ENCODE measurements around the gene CXXC5.

Gene CXXC5

GRCh38 chr5:139631520-139632165 is 16.5 kb upstream of the CXXC5 start:
- no peak overlapping the region for H3K4me3 ChIP-seq (ENCODE audit: insufficient read depth, low read depth, low read length)
- H3K27ac ChIP-seq (ENCODE audit: insufficient read depth, low read depth, low read length, poor library complexity, severe bottlenecking), result no peak overlapping the region
- H3K9me3 ChIP-seq (ENCODE audit: control insufficient read depth, low read length), result no peaks in the 10 kb centered on the region
- H3K27me3 ChIP-seq (ENCODE audit: control insufficient read depth, insufficient read depth, low read length, poor library complexity, severe bottlenecking), result no peaks in the 10 kb centered on the region
- H3K4me1 ChIP-seq (ENCODE audit: control insufficient read depth, insufficient read depth, low read length), result peaks cover 17% of the 10 kb centered on the region
- WGBS, 2 experiments, result 96 to 97% methylated on average over 3 of the region's 3 CpGs
- H3K36me3 ChIP-seq (ENCODE audit: control insufficient read depth, insufficient read depth, low read length), result peaks cover 20% of the 10 kb centered on the region

- Histone ChIP-seq H3K9me3 (ENCODE audit: control insufficient read depth, low read length) (no peaks in the 10 kb centered on the region), H3K27ac (ENCODE audit: insufficient read depth, low read depth, low read length, poor library complexity, severe bottlenecking) (no peak overlapping the region), H3K36me3 (ENCODE audit: control insufficient read depth, insufficient read depth, low read length) (peaks cover 10% of the 10 kb centered on the region), H3K4me1 (ENCODE audit: control insufficient read depth, insufficient read depth, low read length) (peaks cover 33% of the 10 kb centered on the region), H3K27me3 (ENCODE audit: control insufficient read depth, insufficient read depth, low read length, poor library complexity, severe bottlenecking) (no peaks in the 10 kb centered on the region), H3K4me3 (ENCODE audit: insufficient read depth, low read depth, low read length) (no peak overlapping the region)
- 34 to 39% methylated on average over 6 of the region's 6 CpGs for WGBS, 2 experiments
These were observed 14.7 kb upstream of the CXXC5 start for GRCh38 chr5:139633295-139634027.

GRCh38 chr5:139634028-139634325 is 14.2 kb upstream of the CXXC5 start:
- H3K4me1 ChIP-seq (ENCODE audit: control insufficient read depth, insufficient read depth, low read length), result peaks cover 38% of the 10 kb centered on the region

DNA sequence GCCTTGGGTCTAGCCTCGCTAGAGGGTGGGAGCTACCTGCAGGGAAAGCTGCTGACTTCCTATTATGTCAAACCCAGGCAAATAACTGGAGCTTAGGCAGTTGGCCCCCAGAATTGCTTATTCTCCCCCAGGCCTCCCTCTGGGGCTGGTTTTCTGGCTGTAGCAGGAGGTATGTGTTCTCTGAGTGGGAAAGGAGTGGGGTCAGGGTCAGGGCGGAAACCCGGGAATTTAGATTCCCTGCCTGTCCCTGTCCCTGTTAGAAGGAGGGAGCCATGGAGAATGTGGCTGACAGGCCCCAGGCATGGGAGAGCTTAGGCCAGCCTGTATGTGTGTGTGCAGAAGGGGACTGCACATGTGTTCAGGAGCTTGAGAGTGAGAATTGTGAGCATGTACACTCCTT is 13.6 kb upstream of the CXXC5 start:
- Histone ChIP-seq H3K9me3 (ENCODE audit: control insufficient read depth, low read length) (no peaks in the 10 kb centered on the region), H3K36me3 (ENCODE audit: control insufficient read depth, insufficient read depth, low read length) (peaks cover 8% of the 10 kb centered on the region), H3K4me1 (ENCODE audit: control insufficient read depth, insufficient read depth, low read length) (peaks cover 44% of the 10 kb centered on the region), H3K27ac (ENCODE audit: insufficient read depth, low read depth, low read length, poor library complexity, severe bottlenecking) (no peak overlapping the region), H3K4me3 (ENCODE audit: insufficient read depth, low read depth, low read length) (no peak overlapping the region), H3K27me3 (ENCODE audit: control insufficient read depth, insufficient read depth, low read length, poor library complexity, severe bottlenecking) (no peaks in the 10 kb centered on the region)
- WGBS, 2 experiments, result 78 to 79% methylated on average over 3 of the region's 3 CpGs

More at GRCh38 chr5:139634028-139634325, 14.2 kb upstream of the CXXC5 start:
- Histone ChIP-seq H3K36me3 (ENCODE audit: control insufficient read depth, insufficient read depth, low read length) (peaks cover 10% of the 10 kb centered on the region), H3K9me3 (ENCODE audit: control insufficient read depth, low read length) (no peaks in the 10 kb centered on the region), H3K27ac (ENCODE audit: insufficient read depth, low read depth, low read length, poor library complexity, severe bottlenecking) (no peak overlapping the region), H3K4me3 (ENCODE audit: insufficient read depth, low read depth, low read length) (no peak overlapping the region), H3K27me3 (ENCODE audit: control insufficient read depth, insufficient read depth, low read length, poor library complexity, severe bottlenecking) (no peaks in the 10 kb centered on the region)
- WGBS, 2 experiments, result 86 to 87% methylated on average over 2 of the region's 2 CpGs

- peaks cover 1% of the 10 kb centered on the region for H3K36me3 ChIP-seq (ENCODE audit: control insufficient read depth, insufficient read depth, low read length)
- H3K9me3 ChIP-seq (ENCODE audit: control insufficient read depth, low read length), result no peaks in the 10 kb centered on the region
- 56 to 65% methylated on average over 1 of the region's 1 CpG for WGBS, 2 experiments
- H3K27me3 ChIP-seq (ENCODE audit: control insufficient read depth, insufficient read depth, low read length, poor library complexity, severe bottlenecking), result no peaks in the 10 kb centered on the region
- peaks cover 50% of the 10 kb centered on the region for H3K4me1 ChIP-seq (ENCODE audit: control insufficient read depth, insufficient read depth, low read length)
- no peak overlapping the region for H3K4me3 ChIP-seq (ENCODE audit: insufficient read depth, low read depth, low read length)
- H3K27ac ChIP-seq (ENCODE audit: insufficient read depth, low read depth, low read length, poor library complexity, severe bottlenecking), result no peak overlapping the region
These were observed 13.0 kb upstream of the CXXC5 start for GRCh38 chr5:139635191-139635590.

DNA sequence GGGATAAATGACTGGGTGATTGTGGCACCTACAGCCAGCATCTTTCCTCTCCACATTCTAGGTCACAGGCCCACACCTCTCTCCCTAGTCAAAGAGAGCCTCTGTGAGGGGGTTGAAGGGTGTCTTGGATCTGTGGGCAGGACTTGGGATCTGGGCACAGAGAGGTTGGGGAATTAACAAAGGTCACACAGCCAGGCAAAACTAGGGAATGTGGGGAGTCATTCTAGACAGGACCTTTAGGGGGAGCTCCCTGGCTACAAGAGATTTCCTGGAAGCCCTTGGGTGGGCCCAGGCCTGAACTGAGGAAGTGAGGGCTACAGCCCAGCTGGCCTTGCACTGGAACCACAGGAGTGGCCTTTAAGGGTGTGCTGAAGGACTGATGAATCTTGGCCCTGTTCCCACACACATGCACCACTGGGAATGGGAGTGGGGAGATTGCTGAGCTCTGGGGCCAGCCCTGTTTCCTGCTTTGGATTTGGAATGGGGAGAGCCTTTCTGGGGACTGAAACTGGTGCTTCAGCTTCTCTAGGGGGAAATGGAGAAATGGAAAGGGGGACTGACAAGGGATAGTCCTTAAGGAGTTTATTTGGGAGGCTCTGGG is 12.4 kb upstream of the CXXC5 start:
- no peak overlapping the region for H3K27ac ChIP-seq (ENCODE audit: insufficient read depth, low read depth, low read length, poor library complexity, severe bottlenecking)
- H3K4me1 ChIP-seq (ENCODE audit: control insufficient read depth, insufficient read depth, low read length), result peaks cover 54% of the 10 kb centered on the region
- no peaks in the 10 kb centered on the region for H3K27me3 ChIP-seq (ENCODE audit: control insufficient read depth, insufficient read depth, low read length, poor library complexity, severe bottlenecking)
- no peaks in the 10 kb centered on the region for H3K9me3 ChIP-seq (ENCODE audit: control insufficient read depth, low read length)
- H3K4me3 ChIP-seq (ENCODE audit: insufficient read depth, low read depth, low read length), result no peak overlapping the region
- no peaks in the 10 kb centered on the region for H3K36me3 ChIP-seq (ENCODE audit: control insufficient read depth, insufficient read depth, low read length)

DNA sequence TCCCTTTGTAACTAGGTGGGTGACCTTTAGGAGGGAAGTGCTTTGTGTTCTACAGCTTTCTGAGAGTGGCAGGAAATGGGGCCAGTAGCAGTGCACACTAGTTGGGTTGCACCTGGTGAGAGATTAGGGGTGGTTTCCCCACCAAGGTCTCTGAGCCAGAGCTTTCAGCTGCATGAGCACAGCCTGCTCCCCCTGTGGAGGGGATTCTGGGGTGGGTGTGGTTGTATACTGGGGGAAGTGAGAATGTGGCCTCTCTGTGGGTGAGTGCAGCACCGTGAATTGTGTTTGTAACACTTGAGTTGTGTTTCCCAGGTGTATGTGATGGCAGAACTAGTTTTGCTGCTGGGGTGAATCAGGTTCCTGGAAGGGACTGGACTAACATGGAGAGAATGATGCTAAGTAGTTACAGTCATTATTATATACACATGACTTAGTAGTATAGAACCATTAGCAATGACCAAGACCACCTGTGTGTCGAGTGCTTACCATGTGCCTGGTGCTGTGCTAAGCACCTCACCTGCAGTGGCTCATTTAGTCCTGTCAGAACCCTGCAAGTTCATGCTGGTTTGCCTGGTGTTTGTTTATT is 11.8 kb upstream of the CXXC5 start:
- Histone ChIP-seq H3K36me3 (ENCODE audit: control insufficient read depth, insufficient read depth, low read length) (no peaks in the 10 kb centered on the region), H3K4me3 (ENCODE audit: insufficient read depth, low read depth, low read length) (no peak overlapping the region), H3K27ac (ENCODE audit: insufficient read depth, low read depth, low read length, poor library complexity, severe bottlenecking) (no peak overlapping the region), H3K27me3 (ENCODE audit: control insufficient read depth, insufficient read depth, low read length, poor library complexity, severe bottlenecking) (no peaks in the 10 kb centered on the region), H3K9me3 (ENCODE audit: control insufficient read depth, low read length) (no peaks in the 10 kb centered on the region), H3K4me1 (ENCODE audit: control insufficient read depth, insufficient read depth, low read length) (peaks cover 59% of the 10 kb centered on the region)
- 71 to 75% methylated on average over 2 of the region's 2 CpGs for WGBS, 2 experiments

GRCh38 chr5:139636975-139637408 is 11.2 kb upstream of the CXXC5 start:
- H3K9me3 ChIP-seq (ENCODE audit: control insufficient read depth, low read length), result no peaks in the 10 kb centered on the region
- 13 to 17% methylated on average over 6 of the region's 6 CpGs for WGBS, 2 experiments

DNA sequence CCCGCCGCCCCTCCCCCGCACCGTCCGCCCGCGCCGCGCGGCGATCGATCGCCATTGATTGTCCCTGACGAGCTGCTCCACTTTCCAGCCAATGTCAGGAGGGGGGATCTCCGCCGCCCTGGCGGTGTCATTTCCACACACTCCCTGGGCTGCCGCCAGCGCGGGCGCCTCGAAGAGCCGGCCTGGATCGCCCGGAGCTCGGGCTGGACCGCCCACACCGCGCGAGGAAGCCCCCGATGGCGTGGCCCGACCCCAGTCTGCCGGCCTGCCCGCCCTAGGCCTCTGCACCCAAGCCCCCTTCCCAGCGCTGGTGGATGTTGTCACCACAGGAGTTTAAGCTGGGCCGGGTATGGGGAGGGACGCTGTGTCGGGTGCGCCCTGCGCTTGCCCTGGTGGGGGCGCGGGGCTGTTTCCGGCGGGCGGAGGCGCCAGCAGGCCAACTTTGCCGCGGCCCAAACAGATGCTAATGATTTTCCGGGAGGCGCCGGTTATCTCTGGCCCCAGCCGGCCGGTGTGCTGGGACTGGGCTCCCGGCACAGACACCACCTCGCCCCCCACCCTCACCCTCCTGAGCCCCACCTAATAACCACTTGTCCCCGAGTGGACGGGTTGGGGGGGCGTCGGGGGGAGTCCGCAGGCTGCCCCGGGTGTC is 10.6 kb upstream of the CXXC5 start:
- Histone ChIP-seq H3K9me3 (ENCODE audit: control insufficient read depth, low read length) (no peaks in the 10 kb centered on the region), H3K27me3 (ENCODE audit: control insufficient read depth, insufficient read depth, low read length, poor library complexity, severe bottlenecking) (no peaks in the 10 kb centered on the region), H3K27ac (ENCODE audit: insufficient read depth, low read depth, low read length, poor library complexity, severe bottlenecking) (peak overlapping the region; percentile 55), H3K4me3 (ENCODE audit: insufficient read depth, low read depth, low read length) (peak overlapping the region; percentile 34), H3K4me1 (ENCODE audit: control insufficient read depth, insufficient read depth, low read length) (peaks cover 62% of the 10 kb centered on the region), H3K36me3 (ENCODE audit: control insufficient read depth, insufficient read depth, low read length) (no peaks in the 10 kb centered on the region)
- 0 to 1% methylated on average over 62 of the region's 62 CpGs for WGBS, 2 experiments

More at GRCh38 chr5:139636975-139637408, 11.2 kb upstream of the CXXC5 start:
- H3K27me3 ChIP-seq (ENCODE audit: control insufficient read depth, insufficient read depth, low read length, poor library complexity, severe bottlenecking), result no peaks in the 10 kb centered on the region
- H3K27ac ChIP-seq (ENCODE audit: insufficient read depth, low read depth, low read length, poor library complexity, severe bottlenecking), result no peak overlapping the region
- H3K4me3 ChIP-seq (ENCODE audit: insufficient read depth, low read depth, low read length), result peak overlapping the region; percentile 34
- H3K4me1 ChIP-seq (ENCODE audit: control insufficient read depth, insufficient read depth, low read length), result peaks cover 59% of the 10 kb centered on the region
- H3K36me3 ChIP-seq (ENCODE audit: control insufficient read depth, insufficient read depth, low read length), result no peaks in the 10 kb centered on the region
